HL-60 (cell line): ENCODE measurements around the gene ITPKC.

Experiments
- DNase-seq, 2 experiments: peaks; one replicate each; pipeline ENCODE4 v3.0.0-alpha.2; 2010 to 2020; ENCODE audit warnings: low read depth in 1 of 2, low spot score in 1 of 2
- H3K27ac ChIP-seq: fragments of 250-450 bp; sonication (Bioruptor Pico); replicated peaks from 2 replicates; pipeline ENCODE4 v1.5.1; 2020; ENCODE audit warnings: mild to moderate bottlenecking, moderate library complexity
- H3K27me3 ChIP-seq: fragments of 250-450 bp; sonication (Bioruptor Pico); 2 replicates; pipeline ENCODE4 v1.5.1; 2021; ENCODE audit warnings: mild to moderate bottlenecking, moderate library complexity; ENCODE audit not compliant: insufficient read depth, poor library complexity, severe bottlenecking
- H3K4me3 ChIP-seq: replicated peaks from 2 replicates; pipeline ENCODE4 v1.5.1; 2011; ENCODE audit warnings: mild to moderate bottlenecking, control low read depth, low read length; ENCODE audit not compliant: insufficient read depth
- CTCF ChIP-seq: IDR thresholded peaks from one replicate; pipeline ENCODE4 v1.5.1; 2011; ENCODE audit warnings: low read length, control low read depth, inconsistent platforms; ENCODE audit not compliant: insufficient read depth
- GABPA ChIP-seq: IDR thresholded peaks from 2 replicates; pipeline ENCODE4 v1.6.1; 2012; ENCODE audit warnings: low read depth
- POLR2AphosphoS5 ChIP-seq: IDR thresholded peaks from 2 replicates; pipeline ENCODE4 v1.6.1; 2012; ENCODE audit warnings: low read depth
- SPI1 ChIP-seq: IDR thresholded peaks from 2 replicates; pipeline ENCODE4 v1.6.1; 2012; ENCODE audit warnings: low read depth, mild to moderate bottlenecking, borderline replicate concordance
- TF ChIP-seq, protein P1 (sequence below): IDR thresholded peaks from 2 replicates; pipeline ENCODE4 v1.6.1; 2012; ENCODE audit warnings: low read depth; ENCODE audit not compliant: insufficient replicate concordance

ITPKC gene

GRCh38 chr19:40673397-40673796, 43.5 kb upstream of the ITPKC start:
- TF ChIP-seq GABPA (no peak), SPI1 (no peak), CTCF (no peak), POLR2AphosphoS5 (no peak)
- TF ChIP-seq, protein P1, sequence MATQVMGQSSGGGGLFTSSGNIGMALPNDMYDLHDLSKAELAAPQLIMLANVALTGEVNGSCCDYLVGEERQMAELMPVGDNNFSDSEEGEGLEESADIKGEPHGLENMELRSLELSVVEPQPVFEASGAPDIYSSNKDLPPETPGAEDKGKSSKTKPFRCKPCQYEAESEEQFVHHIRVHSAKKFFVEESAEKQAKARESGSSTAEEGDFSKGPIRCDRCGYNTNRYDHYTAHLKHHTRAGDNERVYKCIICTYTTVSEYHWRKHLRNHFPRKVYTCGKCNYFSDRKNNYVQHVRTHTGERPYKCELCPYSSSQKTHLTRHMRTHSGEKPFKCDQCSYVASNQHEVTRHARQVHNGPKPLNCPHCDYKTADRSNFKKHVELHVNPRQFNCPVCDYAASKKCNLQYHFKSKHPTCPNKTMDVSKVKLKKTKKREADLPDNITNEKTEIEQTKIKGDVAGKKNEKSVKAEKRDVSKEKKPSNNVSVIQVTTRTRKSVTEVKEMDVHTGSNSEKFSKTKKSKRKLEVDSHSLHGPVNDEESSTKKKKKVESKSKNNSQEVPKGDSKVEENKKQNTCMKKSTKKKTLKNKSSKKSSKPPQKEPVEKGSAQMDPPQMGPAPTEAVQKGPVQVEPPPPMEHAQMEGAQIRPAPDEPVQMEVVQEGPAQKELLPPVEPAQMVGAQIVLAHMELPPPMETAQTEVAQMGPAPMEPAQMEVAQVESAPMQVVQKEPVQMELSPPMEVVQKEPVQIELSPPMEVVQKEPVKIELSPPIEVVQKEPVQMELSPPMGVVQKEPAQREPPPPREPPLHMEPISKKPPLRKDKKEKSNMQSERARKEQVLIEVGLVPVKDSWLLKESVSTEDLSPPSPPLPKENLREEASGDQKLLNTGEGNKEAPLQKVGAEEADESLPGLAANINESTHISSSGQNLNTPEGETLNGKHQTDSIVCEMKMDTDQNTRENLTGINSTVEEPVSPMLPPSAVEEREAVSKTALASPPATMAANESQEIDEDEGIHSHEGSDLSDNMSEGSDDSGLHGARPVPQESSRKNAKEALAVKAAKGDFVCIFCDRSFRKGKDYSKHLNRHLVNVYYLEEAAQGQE: no peak
- no peak for DNase-seq
- Histone ChIP-seq H3K27ac (no peak overlapping the region), H3K4me3 (no peak overlapping the region), H3K27me3 (no peaks in the 10 kb centered on the region)

- Histone ChIP-seq H3K27me3 (no peaks in the 10 kb centered on the region), H3K27ac (no peak overlapping the region), H3K4me3 (no peak overlapping the region)
- no peak for TF ChIP-seq CTCF
- TF ChIP-seq GABPA: no peak
- no peak for TF ChIP-seq POLR2AphosphoS5
- no peak for TF ChIP-seq SPI1
- TF ChIP-seq, protein P1: no peak
- DNase-seq: no peak
Measured at GRCh38 chr19:40674291-40674690, 42.6 kb upstream of the ITPKC start.

DNA sequence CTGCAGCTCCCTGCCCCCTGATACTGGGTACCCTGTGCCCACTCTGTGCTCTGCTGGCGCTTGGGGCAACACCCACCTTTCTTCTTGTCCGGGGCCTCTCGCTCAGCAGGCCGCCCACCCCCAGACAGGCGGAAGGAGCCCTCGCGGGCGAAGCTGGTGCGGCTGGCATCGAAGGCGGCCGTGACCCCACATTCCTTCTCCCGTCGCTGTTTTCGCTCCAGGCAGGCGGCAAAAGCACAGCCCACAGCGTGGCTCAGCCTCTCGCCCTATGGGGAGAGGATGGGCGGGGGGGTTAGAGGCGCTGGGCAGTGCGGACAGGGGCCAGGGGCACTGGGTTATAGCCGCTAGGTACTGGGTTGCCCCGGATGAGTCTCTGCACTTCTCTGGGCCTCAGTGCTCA, 39.8 kb upstream of the ITPKC start:
- Histone ChIP-seq H3K27me3 (no peaks in the 10 kb centered on the region), H3K4me3 (no peak overlapping the region), H3K27ac (no peak overlapping the region)
- DNase-seq: no peak
- TF ChIP-seq, protein P1: no peak
- TF ChIP-seq CTCF (no peak), POLR2AphosphoS5 (no peak), GABPA (no peak), SPI1 (no peak)
